ENCODE data around the gene DCDC2B.

- TF ChIP-seq ESRRG (CRISPR knock-in tag; IDR thresholded peaks at IDR 0.05) (no peak), OSR1 (CRISPR knock-in tag; IDR thresholded peaks at IDR 0.05) (no peak), CSRNP3 (CRISPR knock-in tag; IDR thresholded peaks at IDR 0.05) (no peak)
Observed at GRCh38 chr1:32223683-32224082, 14.8 kb downstream of the DCDC2B start.
